Jurkat, Clone E6-1 (cell line): Measurements from ENCODE around the gene MICALL1.
"Not testable (repeated sequence)": the region's sequence is repeated elsewhere in the genome, so short reads cannot be mapped to it uniquely, and the experiment has no call there.

Source experiments
- DNase-seq: peaks from one replicate; pipeline ENCODE4 v3.0.0-alpha.2; 2011; ENCODE audit warnings: low read depth, low spot score
- H3K4me3 ChIP-seq: 2 replicates; pipeline ENCODE4 v1.5.1; 2011; ENCODE audit warnings: mild to moderate bottlenecking, low read length, control low read depth, moderate library complexity

The MICALL1 gene

DNA sequence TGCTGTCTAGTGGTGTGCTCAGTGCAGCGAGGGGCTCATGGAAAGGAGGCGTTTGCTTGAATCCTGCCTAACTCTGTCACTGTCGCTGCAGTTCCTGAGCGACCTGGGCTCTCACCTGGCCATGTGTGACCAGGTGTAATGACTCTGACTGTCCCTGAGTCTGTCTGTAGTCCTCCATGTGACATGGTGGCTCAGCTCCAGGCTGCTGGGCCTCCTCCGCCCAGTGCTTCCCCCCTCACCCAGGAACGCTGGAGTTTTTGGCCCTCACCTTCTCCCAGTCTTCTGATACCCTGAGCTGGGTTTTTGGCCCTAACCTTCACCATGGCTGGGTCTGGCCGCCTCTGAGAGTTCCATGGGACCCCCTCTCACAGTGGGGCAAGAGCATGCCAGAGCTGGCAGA, 20.3 kb downstream of the MICALL1 start:
- H3K4me3 ChIP-seq: no peak overlapping the region
- no peak for DNase-seq

DNA sequence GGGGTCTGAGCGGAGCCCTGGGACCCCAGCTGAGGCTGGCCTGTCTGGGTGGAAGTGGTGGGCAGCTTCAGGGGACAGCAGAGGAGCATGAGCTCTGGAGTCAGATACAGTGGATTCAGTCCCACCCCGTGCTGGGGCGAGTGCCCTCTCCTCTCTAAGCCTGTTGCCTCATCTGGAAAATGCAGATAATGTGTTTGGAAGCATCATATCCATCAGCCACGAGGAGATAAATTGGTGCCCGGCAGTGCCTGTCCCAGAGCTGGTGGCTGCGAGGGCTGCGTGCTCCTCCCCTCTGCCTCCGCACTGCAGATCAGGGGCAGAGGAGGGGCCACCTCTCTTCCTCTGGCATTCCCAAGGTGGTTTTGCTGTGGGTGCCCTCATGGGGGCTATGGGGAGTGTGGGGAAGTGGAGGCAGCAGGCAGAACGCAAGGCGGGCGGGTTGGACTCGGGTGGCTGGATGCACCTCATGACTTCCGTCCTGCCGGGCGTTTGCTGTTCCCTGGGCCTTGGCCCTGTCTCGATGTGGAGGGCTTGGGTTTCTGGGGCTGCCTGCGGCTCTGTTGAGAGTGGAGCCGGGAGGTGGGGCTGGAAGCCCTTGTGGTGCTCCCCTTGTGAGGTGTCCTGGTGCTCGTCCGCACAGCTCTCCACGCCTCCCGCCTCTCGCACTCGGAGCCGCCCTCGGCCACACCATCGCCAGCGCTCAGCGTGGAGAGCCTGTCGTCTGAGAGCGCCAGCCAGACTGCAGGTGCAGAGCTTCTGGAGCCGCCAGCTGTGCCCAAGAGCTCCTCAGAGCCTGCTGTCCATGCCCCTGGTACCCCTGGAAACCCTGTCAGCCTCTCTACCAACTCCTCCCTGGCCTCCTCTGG, 20.9 kb downstream of the MICALL1 start:
- no peak for DNase-seq
- H3K4me3 ChIP-seq: no peak overlapping the region

DNA sequence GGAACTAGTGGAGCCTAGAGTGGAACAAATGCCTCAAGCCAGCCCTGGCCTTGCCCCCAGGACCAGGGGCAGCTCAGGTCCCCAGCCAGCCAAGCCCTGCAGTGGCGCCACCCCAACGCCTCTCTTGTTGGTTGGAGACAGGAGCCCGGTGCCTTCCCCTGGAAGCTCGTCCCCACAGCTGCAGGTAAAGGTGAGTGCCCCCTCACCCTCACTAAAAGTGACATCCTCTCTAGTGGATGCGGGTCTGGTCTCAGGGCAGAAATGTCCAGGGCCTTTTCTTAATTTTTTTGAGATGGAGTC, 21.5 kb downstream of the MICALL1 start:
- H3K4me3 ChIP-seq: no peak overlapping the region
- no peak for DNase-seq

GRCh38 chr22:37929390-37929789, 23.3 kb downstream of the MICALL1 start:
- H3K4me3 ChIP-seq: no peak overlapping the region
- no peak for DNase-seq

GRCh38 chr22:37930270-37930951, 24.3 kb downstream of the MICALL1 start:
- no peak for DNase-seq

GRCh38 chr22:37930952-37931440, 24.9 kb downstream of the MICALL1 start:
- DNase-seq: no peak
- no peak overlapping the region for H3K4me3 ChIP-seq

More at GRCh38 chr22:37930270-37930951, 24.3 kb downstream of the MICALL1 start:
- no peak overlapping the region for H3K4me3 ChIP-seq

DNA sequence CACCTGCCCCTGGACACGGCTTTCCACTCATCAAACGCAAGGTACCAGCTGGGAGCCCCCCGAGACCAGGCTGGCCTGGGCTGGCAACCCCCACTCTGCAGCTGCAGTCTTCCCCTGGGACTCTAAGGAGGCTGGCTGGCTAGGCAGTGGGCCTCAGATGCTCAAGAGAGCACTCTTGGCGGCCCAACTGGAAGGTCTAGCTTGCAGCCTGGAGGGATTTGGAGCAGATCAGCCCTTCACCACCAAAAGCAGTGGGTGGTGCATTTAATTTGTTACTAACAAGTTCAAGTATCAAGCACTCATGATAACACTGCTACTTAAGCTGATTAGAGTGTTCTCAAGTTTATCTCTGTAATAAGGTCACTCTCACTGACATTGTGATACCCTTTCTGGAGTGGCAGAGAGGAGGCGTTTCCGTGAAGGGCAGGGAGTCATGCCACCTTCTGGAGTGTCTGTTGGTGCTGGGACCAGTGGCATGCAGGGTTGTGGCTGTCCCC, 25.8 kb downstream of the MICALL1 start:
- no peak overlapping the region for H3K4me3 ChIP-seq
- no peak for DNase-seq

GRCh38 chr22:37932401-37932800, 26.3 kb downstream of the MICALL1 start:
- no peak overlapping the region for H3K4me3 ChIP-seq
- no peak for DNase-seq

- H3K4me3 ChIP-seq: no peak overlapping the region
- DNase-seq: no peak
Observed at GRCh38 chr22:37932821-37933578, 26.9 kb downstream of the MICALL1 start.

DNA sequence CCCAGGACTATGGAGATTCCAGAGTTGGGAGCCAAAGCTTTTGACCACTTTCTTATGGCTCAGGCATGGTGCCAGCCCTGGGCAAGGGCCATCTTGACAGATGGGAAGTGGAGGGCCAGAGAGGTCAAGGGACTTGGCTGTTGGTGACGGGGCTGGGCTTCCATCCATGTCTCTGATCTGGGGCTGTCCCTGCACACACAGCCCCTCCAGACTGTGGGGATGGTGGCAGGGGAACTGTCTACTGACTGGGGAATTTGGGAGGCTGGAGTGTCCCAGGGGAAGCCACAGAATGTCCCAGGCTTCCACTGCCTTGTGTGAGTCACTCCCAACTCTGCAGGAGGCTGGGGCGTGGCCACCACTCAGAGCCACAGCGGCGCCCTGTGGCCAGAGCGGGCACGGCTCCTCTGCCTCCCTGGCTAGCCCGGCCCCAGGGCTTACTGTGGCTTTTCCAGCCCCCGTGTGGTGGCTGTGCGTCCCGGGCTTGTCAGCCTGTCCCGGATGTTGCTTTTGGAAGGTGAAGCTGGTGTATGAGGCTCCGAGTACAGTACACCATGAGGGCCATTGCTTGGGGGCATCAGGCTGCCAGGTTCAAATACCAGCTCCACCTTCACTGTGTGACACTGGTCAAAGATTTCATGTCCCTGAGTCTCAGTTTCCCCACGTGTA, 27.7 kb downstream of the MICALL1 start:
- no peak overlapping the region for H3K4me3 ChIP-seq
- peak; percentile 78 for DNase-seq

DNA sequence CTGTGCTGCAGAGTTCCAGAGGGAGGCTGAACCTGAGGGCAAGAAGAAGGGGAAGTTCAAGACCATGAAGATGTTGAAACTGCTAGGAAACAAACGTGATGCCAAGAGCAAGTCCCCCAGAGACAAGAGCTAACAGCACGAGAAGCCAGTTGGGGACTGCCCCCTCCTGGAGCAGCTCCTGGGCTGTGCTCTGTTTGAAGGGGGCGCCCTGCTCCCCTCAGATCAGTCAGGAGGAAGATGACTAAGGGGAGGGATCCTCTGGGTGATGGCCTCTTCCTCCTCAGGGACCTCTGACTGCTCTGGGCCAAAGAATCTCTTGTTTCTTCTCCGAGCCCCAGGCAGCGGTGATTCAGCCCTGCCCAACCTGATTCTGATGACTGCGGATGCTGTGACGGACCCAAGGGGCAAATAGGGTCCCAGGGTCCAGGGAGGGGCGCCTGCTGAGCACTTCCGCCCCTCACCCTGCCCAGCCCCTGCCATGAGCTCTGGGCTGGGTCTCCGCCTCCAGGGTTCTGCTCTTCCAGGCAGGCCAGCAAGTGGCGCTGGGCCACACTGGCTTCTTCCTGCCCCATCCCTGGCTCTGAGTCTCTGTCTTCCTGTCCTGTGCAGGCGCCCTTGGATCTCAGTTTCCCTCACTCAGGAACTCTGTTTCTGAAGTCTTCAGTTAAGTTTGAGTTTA, 34.7 kb downstream of the MICALL1 start:
- no peak for DNase-seq
- no peak overlapping the region for H3K4me3 ChIP-seq

DNA sequence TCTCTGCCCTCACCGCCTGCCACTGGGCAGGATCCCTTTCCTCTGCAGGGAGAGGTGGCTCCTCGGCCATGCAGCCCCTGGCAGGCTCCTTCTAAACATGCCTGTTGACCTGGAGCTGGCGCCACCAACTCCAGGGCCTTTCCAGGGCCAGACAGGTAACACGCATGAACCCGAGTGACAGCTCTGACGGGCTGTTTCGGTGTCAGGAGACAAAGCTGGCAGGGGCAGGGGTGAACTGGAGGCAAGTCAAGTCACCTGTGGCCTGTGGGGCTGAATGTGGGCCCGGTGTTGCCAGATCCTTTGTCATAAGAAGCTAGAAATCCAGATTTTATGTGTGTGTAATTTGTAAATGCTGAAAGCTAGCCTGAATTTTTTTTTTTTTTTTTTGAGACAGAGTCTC, 36.0 kb downstream of the MICALL1 start:
- DNase-seq: no peak
- no peak overlapping the region for H3K4me3 ChIP-seq

- no peak overlapping the region for H3K4me3 ChIP-seq
- DNase-seq: no peak
Observed at GRCh38 chr22:37943136-37943824, 37.2 kb downstream of the MICALL1 start.

DNA sequence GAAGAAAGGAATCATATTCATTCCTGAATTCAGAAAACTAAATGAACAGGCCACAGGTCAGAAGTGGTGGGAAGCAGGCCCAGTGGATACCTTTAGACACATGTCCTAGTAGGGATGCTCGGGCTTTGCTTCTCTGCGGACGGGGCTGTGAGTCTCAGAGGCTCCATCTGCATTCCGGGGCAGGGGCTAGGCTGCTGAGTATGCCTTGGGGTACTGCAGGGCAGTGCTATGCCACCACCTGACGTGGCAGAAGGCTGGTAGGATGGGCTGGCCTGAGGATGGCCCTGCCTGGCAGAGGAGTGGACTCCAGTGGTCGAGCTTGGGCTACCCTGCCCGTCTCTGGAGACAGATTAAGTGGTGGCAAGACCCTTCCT, 37.7 kb downstream of the MICALL1 start:
- H3K4me3 ChIP-seq: no peak overlapping the region
- DNase-seq: no peak

DNA sequence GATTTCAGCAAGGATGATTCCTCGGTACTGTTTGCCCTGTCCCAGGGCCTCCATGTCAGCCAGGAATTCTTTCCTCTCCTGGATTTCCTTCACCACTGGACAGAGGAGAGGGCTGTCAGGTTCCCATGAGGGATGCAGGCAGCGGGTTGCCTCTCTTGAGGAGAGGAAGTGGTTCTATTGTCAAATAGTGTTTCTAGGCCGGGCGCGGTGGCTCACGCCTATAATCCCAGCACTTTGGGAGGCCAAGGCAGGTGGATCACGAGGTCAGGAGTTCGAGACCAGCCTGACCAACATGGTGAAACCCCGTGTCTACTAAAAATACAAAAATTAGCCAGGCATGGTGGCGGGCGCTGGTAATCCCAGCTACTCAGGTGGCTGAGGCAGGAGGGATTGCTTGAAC, 38.3 kb downstream of the MICALL1 start:
- DNase-seq: not testable (repeated sequence)

GRCh38 chr22:37947142-37947795, 41.2 kb downstream of the MICALL1 start:
- DNase-seq, H3K4me3 ChIP-seq: not testable (repeated sequence)

More for the DNA sequence above, 38.3 kb downstream of the MICALL1 start:
- H3K4me3 ChIP-seq: not testable (repeated sequence)

DNA sequence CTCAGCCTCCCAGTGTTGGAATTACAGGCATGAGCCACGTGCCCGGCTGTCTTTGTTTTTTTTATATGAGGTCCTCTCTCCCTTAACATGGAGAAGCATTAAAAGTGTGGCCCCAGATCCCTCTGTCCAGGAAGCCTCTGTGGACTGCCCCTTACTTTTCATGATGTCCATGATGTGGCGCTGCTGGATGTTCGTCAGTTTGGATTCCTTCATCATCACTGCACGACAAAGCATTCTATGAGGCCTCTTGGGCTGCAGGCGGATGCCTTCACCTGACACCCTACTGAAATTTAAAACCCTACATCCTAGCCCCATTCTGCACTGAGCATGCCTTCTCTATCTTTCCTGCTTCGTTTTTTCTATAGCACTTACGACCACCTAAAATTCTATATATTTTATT, 45.2 kb downstream of the MICALL1 start:
- no peak for DNase-seq
- no peak overlapping the region for H3K4me3 ChIP-seq

GRCh38 chr22:37952629-37953028, 46.5 kb downstream of the MICALL1 start:
- H3K4me3 ChIP-seq: peak overlapping the region; percentile 96
- DNase-seq: not testable (repeated sequence)
